Panc1 (cell line): ENCODE measurements around the gene LRRC74B. TPM values are rescaled to one million over a fixed set of nuclear protein-coding genes. Genes with fewer than 3 reads are reported as not detected.

Experiments used
- ATAC-seq: fragments of 200-7000 bp; cut with Tn5 transposase; 2 replicates; pipeline ENCODE4 v1.9.1; 2020; ENCODE audit warnings: mild to moderate bottlenecking, moderate library complexity
- BruUV-seq: library from RNA; stranded (reverse); fragments of 400-500 nt; replicated peaks from 2 replicates; lab custom pipeline; 2021; lab: Mats Ljungman, UMichigan
- CTCF ChIA-PET: fragments of 300-600 bp; sonication (Branson Sonifier 250); formaldehyde crosslinking; loops from one replicate; lab custom pipeline; 2022; ENCODE audit warnings: antibody characterized with exemption; lab: Charles Lee
- POLR2A ChIA-PET: fragments of 300-600 bp; sonication (Branson Sonifier 250); formaldehyde crosslinking; loops from one replicate; lab custom pipeline; 2022; ENCODE audit warnings: antibody characterized with exemption; lab: Charles Lee
- DNase-seq: peaks from one replicate; pipeline ENCODE4 v3.0.0-alpha.2; 2010; ENCODE audit warnings: low read depth, low spot score
- H3K27ac ChIP-seq: 2 replicates; pipeline ENCODE4 v1.5.1; 2011; ENCODE audit warnings: mild to moderate bottlenecking, low read length, inconsistent platforms
- H3K27me3 ChIP-seq: fragments of 200-500 bp; sonication (Bioruptor generic); 2 replicates; pipeline ENCODE4 v1.6.0; 2014; ENCODE audit warnings: low read length, inconsistent platforms; ENCODE audit not compliant: control insufficient read depth, insufficient read depth
- H3K36me3 ChIP-seq: fragments of 200-500 bp; sonication (Bioruptor generic); 2 replicates; pipeline ENCODE4 v1.5.1; 2014; ENCODE audit warnings: inconsistent platforms, mild to moderate bottlenecking, low read length, moderate library complexity; ENCODE audit not compliant: control insufficient read depth, insufficient read depth
- H3K4me1 ChIP-seq: 2 replicates; pipeline ENCODE4 v1.5.1; 2011; ENCODE audit warnings: inconsistent platforms, mild to moderate bottlenecking, low read length, moderate library complexity; ENCODE audit not compliant: control insufficient read depth, insufficient read depth
- H3K4me3 ChIP-seq, 2 experiments: 2 replicates each; pipeline ENCODE4 v1.5.1; 2011 to 2012; ENCODE audit warnings: low read depth in 2 of 2, low read length in 2 of 2, mild to moderate bottlenecking in 2 of 2, inconsistent platforms in 1 of 2, moderate library complexity in 1 of 2
- H3K9me3 ChIP-seq: fragments of 200-500 bp; sonication (Bioruptor generic); 2 replicates; pipeline ENCODE4 v1.5.1; 2014; ENCODE audit warnings: low read depth, mild to moderate bottlenecking, inconsistent platforms, low read length, moderate library complexity; ENCODE audit not compliant: control insufficient read depth, insufficient read depth
- POLR2AphosphoS5 ChIP-seq: IDR thresholded peaks from 2 replicates; pipeline ENCODE4 v1.6.1; 2012; ENCODE audit warnings: mild to moderate bottlenecking, low read depth, low read length, moderate library complexity
- REST ChIP-seq, 2 experiments: IDR thresholded peaks; 2 replicates each; pipeline ENCODE4 v1.6.1; 2011 to 2012; ENCODE audit warnings: low read depth in 2 of 2, control low read depth in 1 of 2, low read length in 1 of 2, mild to moderate bottlenecking in 1 of 2, moderate library complexity in 1 of 2; ENCODE audit not compliant: insufficient read depth in 1 of 2
- SIN3A ChIP-seq: IDR thresholded peaks from 2 replicates; pipeline ENCODE4 v1.6.1; 2012; ENCODE audit warnings: low read depth, mild to moderate bottlenecking, low read length, moderate library complexity, borderline replicate concordance; ENCODE audit not compliant: insufficient read depth
- TCF7L2 ChIP-seq: IDR thresholded peaks from 2 replicates; pipeline ENCODE4 v1.6.1; 2011; ENCODE audit warnings: mild to moderate bottlenecking, low read depth, low read length, inconsistent platforms
- in situ Hi-C: cut with HindIII; loops from 2 replicates; pipeline ENCODE4 v1.10.0; 2016; ENCODE audit warnings: low sequenced_read_pairs, low pct_unique_long_range_greater_than_20kb
- intact Hi-C: fragments of 100-400 bp; cut with micrococcal nuclease; formaldehyde crosslinking; loops from one replicate; pipeline ENCODE4 v1.10.0; 2022; ENCODE audit not compliant: unreplicated experiment
- total RNA-seq: library from RNA; stranded (reverse); gene quantifications from one replicate; pipeline ENCODE4 v1.2.1, GENCODE V29; 2021; ENCODE audit not compliant: unreplicated experiment
- TF ChIP-seq, protein P1 (sequence below): fragments of 450-650 bp; IDR thresholded peaks from 2 replicates; pipeline ENCODE4 v1.5.1; 2017; ENCODE audit warnings: mild to moderate bottlenecking

The LRRC74B gene
- total RNA-seq, 1 experiment from 2014 or later: not detected

GRCh38 chr22:21068681-21069276 lies 23.0 kb downstream of the LRRC74B start:
- CTCF ChIA-PET: no interaction called here
- Histone ChIP-seq H3K9me3 (no peaks in the 10 kb centered on the region), H3K27me3 (no peaks in the 10 kb centered on the region), H3K27ac (no peak overlapping the region), H3K4me3 (no peak overlapping the region), H3K4me1 (no peaks in the 10 kb centered on the region), H3K36me3 (no peaks in the 10 kb centered on the region)
- BruUV-seq: no TSS peak
- intact Hi-C loops (no loop called here), in situ Hi-C loops (no loop called here)
- no peak for ATAC-seq
- POLR2A ChIA-PET: no interaction called here
- no peak for DNase-seq
- TF ChIP-seq POLR2AphosphoS5 (no peak), REST (IDR thresholded peaks at IDR 0.05; ENCODE audit: insufficient read depth in 1 of 2, low read depth in 2 of 2, low read length in 1 of 2) (no peak), TCF7L2 (no peak), SIN3A (no peak)
- TF ChIP-seq, protein P1, sequence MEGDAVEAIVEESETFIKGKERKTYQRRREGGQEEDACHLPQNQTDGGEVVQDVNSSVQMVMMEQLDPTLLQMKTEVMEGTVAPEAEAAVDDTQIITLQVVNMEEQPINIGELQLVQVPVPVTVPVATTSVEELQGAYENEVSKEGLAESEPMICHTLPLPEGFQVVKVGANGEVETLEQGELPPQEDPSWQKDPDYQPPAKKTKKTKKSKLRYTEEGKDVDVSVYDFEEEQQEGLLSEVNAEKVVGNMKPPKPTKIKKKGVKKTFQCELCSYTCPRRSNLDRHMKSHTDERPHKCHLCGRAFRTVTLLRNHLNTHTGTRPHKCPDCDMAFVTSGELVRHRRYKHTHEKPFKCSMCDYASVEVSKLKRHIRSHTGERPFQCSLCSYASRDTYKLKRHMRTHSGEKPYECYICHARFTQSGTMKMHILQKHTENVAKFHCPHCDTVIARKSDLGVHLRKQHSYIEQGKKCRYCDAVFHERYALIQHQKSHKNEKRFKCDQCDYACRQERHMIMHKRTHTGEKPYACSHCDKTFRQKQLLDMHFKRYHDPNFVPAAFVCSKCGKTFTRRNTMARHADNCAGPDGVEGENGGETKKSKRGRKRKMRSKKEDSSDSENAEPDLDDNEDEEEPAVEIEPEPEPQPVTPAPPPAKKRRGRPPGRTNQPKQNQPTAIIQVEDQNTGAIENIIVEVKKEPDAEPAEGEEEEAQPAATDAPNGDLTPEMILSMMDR: no peak

GRCh38 chr22:21069375-21069774 lies 23.6 kb downstream of the LRRC74B start:
- H3K27me3 ChIP-seq: no peaks in the 10 kb centered on the region
- no peak overlapping the region for H3K4me3 ChIP-seq
- ChIA-PET CTCF (no interaction called here), POLR2A (no interaction called here)
- no peak overlapping the region for H3K27ac ChIP-seq
- no peaks in the 10 kb centered on the region for H3K36me3 ChIP-seq
- ATAC-seq: no peak
- no TSS peak for BruUV-seq
- H3K4me1 ChIP-seq: no peaks in the 10 kb centered on the region
- H3K9me3 ChIP-seq: no peaks in the 10 kb centered on the region
- intact Hi-C loops: no loop called here
- in situ Hi-C loops: no loop called here
- DNase-seq: no peak
- TF ChIP-seq, protein P1: no peak
